ENCODE results near the gene TMA7. TPM values are rescaled to one million over a fixed set of nuclear protein-coding genes. Genes with fewer than 3 reads are reported as not detected.

Gene TMA7
- total RNA-seq, 1 donor from 2014 or later: 326 TPM

DNA sequence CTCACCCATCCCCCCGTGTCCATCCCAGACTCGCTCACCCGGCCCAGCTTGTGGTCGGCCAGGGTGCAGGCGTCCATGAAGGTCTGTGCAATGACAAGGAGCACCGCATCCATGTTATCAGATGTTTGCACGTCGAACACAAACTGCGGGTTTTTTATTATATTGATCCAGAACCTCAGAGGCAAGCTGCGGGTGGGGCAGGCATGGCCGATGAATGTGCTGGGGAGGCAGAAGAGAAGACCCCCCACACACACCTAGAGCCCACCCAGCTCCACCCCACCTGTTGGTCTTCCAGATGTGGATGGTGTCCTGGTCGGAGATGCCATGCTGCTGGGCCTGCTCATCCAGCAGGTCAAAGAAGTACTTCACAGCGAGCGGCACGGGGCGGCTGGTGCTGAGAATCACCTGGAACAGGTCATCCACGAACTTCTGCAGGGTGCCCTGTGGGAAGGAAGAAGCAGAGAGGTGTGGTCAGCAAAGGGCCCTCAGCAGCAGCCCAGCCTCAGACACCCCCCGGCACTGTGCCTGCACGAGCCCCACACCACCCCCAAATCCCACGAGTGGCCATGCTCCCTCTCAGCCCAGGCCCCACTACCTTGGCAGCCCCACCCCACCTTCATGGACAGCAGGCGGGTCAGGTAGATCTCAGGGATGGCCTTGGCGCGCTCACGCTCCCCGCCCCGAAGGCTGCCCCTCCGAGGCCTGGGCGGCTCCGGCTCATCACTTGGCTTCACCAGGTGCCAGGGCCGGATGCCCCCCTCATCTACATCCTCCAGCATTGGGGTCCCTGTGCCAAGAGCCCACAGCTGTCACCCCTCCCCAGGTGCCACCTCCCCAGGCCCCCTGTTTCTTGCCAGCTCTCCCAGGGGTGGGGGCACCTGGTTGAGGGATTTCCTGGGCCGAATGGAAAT lies 30.5 kb upstream of the TMA7 start:
- Mint-ChIP-seq H3K4me3 (ENCODE audit: unreplicated experiment) (no peak overlapping the region), H3K9me3 (ENCODE audit: unreplicated experiment) (no peaks in the 10 kb centered on the region), H3K27ac (ENCODE audit: unreplicated experiment) (no peak overlapping the region), H3K27me3 (ENCODE audit: unreplicated experiment) (peaks cover 4% of the 10 kb centered on the region), H3K36me3 (ENCODE audit: low read depth, unreplicated experiment) (peaks cover 37% of the 10 kb centered on the region), H3K4me1 (ENCODE audit: unreplicated experiment) (peaks cover 10% of the 10 kb centered on the region)
- DNase-seq (ENCODE audit: low spot score): no peak
- TF ChIP-seq, protein P1, sequence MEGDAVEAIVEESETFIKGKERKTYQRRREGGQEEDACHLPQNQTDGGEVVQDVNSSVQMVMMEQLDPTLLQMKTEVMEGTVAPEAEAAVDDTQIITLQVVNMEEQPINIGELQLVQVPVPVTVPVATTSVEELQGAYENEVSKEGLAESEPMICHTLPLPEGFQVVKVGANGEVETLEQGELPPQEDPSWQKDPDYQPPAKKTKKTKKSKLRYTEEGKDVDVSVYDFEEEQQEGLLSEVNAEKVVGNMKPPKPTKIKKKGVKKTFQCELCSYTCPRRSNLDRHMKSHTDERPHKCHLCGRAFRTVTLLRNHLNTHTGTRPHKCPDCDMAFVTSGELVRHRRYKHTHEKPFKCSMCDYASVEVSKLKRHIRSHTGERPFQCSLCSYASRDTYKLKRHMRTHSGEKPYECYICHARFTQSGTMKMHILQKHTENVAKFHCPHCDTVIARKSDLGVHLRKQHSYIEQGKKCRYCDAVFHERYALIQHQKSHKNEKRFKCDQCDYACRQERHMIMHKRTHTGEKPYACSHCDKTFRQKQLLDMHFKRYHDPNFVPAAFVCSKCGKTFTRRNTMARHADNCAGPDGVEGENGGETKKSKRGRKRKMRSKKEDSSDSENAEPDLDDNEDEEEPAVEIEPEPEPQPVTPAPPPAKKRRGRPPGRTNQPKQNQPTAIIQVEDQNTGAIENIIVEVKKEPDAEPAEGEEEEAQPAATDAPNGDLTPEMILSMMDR (IDR thresholded peaks at IDR 0.05; ENCODE audit: unreplicated experiment): no peak

- no peak overlapping the region for H3K27ac Mint-ChIP-seq (ENCODE audit: unreplicated experiment)
- H3K27me3 Mint-ChIP-seq (ENCODE audit: unreplicated experiment): peaks cover 4% of the 10 kb centered on the region
- no peak for DNase-seq (ENCODE audit: low spot score)
- no peak overlapping the region for H3K4me3 Mint-ChIP-seq (ENCODE audit: unreplicated experiment)
- H3K4me1 Mint-ChIP-seq (ENCODE audit: unreplicated experiment): peaks cover 10% of the 10 kb centered on the region
- H3K9me3 Mint-ChIP-seq (ENCODE audit: unreplicated experiment): no peaks in the 10 kb centered on the region
- TF ChIP-seq, protein P1 (IDR thresholded peaks at IDR 0.05; ENCODE audit: unreplicated experiment): no peak
- peaks cover 36% of the 10 kb centered on the region for H3K36me3 Mint-ChIP-seq (ENCODE audit: low read depth, unreplicated experiment)
These were observed 29.6 kb upstream of the TMA7 start for GRCh38 chr3:48410205-48411040.

- TF ChIP-seq, protein P1 (IDR thresholded peaks at IDR 0.05; ENCODE audit: unreplicated experiment): no peak
- Mint-ChIP-seq H3K36me3 (ENCODE audit: low read depth, unreplicated experiment) (peaks cover 34% of the 10 kb centered on the region), H3K9me3 (ENCODE audit: unreplicated experiment) (no peaks in the 10 kb centered on the region), H3K27me3 (ENCODE audit: unreplicated experiment) (peaks cover 4% of the 10 kb centered on the region), H3K4me1 (ENCODE audit: unreplicated experiment) (peaks cover 10% of the 10 kb centered on the region), H3K27ac (ENCODE audit: unreplicated experiment) (no peak overlapping the region), H3K4me3 (ENCODE audit: unreplicated experiment) (no peak overlapping the region)
- no peak for DNase-seq (ENCODE audit: low spot score)
These were observed 28.9 kb upstream of the TMA7 start for GRCh38 chr3:48411041-48411588.

- H3K27ac Mint-ChIP-seq (ENCODE audit: unreplicated experiment): no peak overlapping the region
- peak overlapping the region; percentile 42 for H3K4me3 Mint-ChIP-seq (ENCODE audit: unreplicated experiment)
- TF ChIP-seq, protein P1 (IDR thresholded peaks at IDR 0.05; ENCODE audit: unreplicated experiment): no peak
- peaks cover 8% of the 10 kb centered on the region for H3K4me1 Mint-ChIP-seq (ENCODE audit: unreplicated experiment)
- no peaks in the 10 kb centered on the region for H3K9me3 Mint-ChIP-seq (ENCODE audit: unreplicated experiment)
- peaks cover 34% of the 10 kb centered on the region for H3K36me3 Mint-ChIP-seq (ENCODE audit: low read depth, unreplicated experiment)
- no peak for DNase-seq (ENCODE audit: low spot score)
- H3K27me3 Mint-ChIP-seq (ENCODE audit: unreplicated experiment): peaks cover 4% of the 10 kb centered on the region
These were observed 28.3 kb upstream of the TMA7 start for GRCh38 chr3:48411606-48412374.
